ENCODE data around the gene USP3. TPM values are rescaled to one million over a fixed set of nuclear protein-coding genes. Genes with fewer than 3 reads are reported as not detected.
A peak's percentile ranks its signal among the peaks of the same experiment; 100 is the strongest.

The USP3 gene
- total and polyA plus RNA-seq, 2 donors (not counting 1 experiment from before 2014, with no cell fraction given), result 43.4 to 152 TPM

DNA sequence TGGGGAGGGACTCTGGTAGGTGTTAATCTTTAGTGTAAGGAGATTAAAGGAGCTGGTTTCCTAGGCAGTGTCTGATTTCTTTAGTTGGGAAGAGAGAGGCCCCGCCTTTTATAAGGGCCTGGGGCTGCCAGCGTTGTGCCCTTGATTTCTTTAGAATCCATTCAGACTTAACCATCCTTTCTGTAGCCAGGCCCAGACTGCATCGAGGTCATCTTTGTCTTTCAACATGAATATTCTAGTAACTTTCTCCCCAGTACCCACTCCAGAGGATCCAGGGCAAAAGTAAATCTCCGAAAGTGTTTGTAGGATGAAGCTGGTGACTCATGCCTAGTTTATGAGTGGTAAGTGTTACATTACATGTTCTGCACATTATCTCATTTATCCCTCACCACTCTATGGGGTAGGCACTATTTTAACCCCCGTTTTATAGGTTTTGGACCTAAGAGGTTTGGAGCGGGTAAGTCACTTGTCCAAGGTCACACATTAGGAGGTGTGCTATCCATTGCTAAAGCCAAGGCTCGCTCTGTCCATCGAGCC, 11.8 kb upstream of the USP3 start:
- no peak overlapping the region for H3K4me2 ChIP-seq (replicated peaks; ENCODE audit: low read depth, low read length, poor library complexity, severe bottlenecking)
- no peak overlapping the region for H3K4me3 ChIP-seq (ENCODE audit: control extremely low read depth in 1 of 5, extremely low read depth in 1 of 5, insufficient read depth in 1 of 5, low read depth in 2 of 5, low read length in 4 of 5)
- no peak overlapping the region for H3K9ac ChIP-seq (ENCODE audit: low read length)
- H3K27ac ChIP-seq (ENCODE audit: low read length in 2 of 2), result peak overlapping the region in 1 of 2 donors; percentile 20
- Mint-ChIP-seq H3K27ac (peak overlapping the region; percentile 78), H3K9me3 (ENCODE audit: insufficient read depth) (no peaks in the 10 kb centered on the region), H3K27me3 (no peaks in the 10 kb centered on the region), H3K4me1 (peaks cover 58% of the 10 kb centered on the region), H3K4me3 (no peak overlapping the region)
- no peaks in the 10 kb centered on the region for H3K36me3 ChIP-seq (replicated peaks in 1 of 2; ENCODE audit: control extremely low read depth in 1 of 2, control insufficient read depth in 1 of 2, extremely low read depth in 1 of 2, insufficient read depth in 2 of 2, low read length in 1 of 2)
- no peaks in the 10 kb centered on the region for H3K27me3 ChIP-seq (replicated peaks in 1 of 4; ENCODE audit: control extremely low read depth in 1 of 4, control insufficient read depth in 3 of 4, insufficient read depth in 4 of 4, low read length in 3 of 4)
- H3K4me1 ChIP-seq (ENCODE audit: control insufficient read depth in 2 of 2, insufficient read depth in 2 of 2, low read length in 2 of 2), result peaks cover 51 to 64% of the 10 kb centered on the region in 2 donors
- H4K20me1 ChIP-seq (ENCODE audit: control insufficient read depth, insufficient read depth, low read length, poor library complexity, severe bottlenecking), result no peaks in the 10 kb centered on the region
- intact Hi-C loops (cut with micrococcal nuclease), result no loop called here
- H3K79me2 ChIP-seq (ENCODE audit: control insufficient read depth, insufficient read depth, low read length), result peaks cover 8% of the 10 kb centered on the region
- WGBS (ENCODE audit: insufficient coverage), result 100% methylated on average over 3 of the region's 8 CpGs
- CTCF ChIA-PET, result interaction anchor here (1.0 to 7.9 kb wide), 4 partner anchors 10 to 26 kb away, joined by 3 to 77 read pairs (median 4); no protein-coding TSS in a partner anchor
- POLR2A ChIA-PET, result interaction anchor here (0.7 to 3.1 kb wide), 4 partner anchors 11 to 572 kb away, joined by 3 to 13 read pairs (median 8); partner anchors contain the start of gene USP3
- DNase-seq (no peak), ATAC-seq (ENCODE audit: low read depth) (no peak)
- H3K9me3 ChIP-seq (ENCODE audit: control extremely low read depth in 1 of 3, control insufficient read depth in 2 of 3, insufficient read depth in 1 of 3, low read length in 2 of 3), result peaks cover 0 to 3% (median 0%) of the 10 kb centered on the region in 3 donors
- H2AFZ ChIP-seq (ENCODE audit: insufficient read depth, low read depth, low read length, poor library complexity, severe bottlenecking), result no peak overlapping the region
- TF ChIP-seq, protein P1, sequence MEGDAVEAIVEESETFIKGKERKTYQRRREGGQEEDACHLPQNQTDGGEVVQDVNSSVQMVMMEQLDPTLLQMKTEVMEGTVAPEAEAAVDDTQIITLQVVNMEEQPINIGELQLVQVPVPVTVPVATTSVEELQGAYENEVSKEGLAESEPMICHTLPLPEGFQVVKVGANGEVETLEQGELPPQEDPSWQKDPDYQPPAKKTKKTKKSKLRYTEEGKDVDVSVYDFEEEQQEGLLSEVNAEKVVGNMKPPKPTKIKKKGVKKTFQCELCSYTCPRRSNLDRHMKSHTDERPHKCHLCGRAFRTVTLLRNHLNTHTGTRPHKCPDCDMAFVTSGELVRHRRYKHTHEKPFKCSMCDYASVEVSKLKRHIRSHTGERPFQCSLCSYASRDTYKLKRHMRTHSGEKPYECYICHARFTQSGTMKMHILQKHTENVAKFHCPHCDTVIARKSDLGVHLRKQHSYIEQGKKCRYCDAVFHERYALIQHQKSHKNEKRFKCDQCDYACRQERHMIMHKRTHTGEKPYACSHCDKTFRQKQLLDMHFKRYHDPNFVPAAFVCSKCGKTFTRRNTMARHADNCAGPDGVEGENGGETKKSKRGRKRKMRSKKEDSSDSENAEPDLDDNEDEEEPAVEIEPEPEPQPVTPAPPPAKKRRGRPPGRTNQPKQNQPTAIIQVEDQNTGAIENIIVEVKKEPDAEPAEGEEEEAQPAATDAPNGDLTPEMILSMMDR (IDR thresholded peaks at IDR 0.05), result no peak
- no peak for TF ChIP-seq EZH2 (IDR thresholded peaks at IDR 0.05; ENCODE audit: borderline replicate concordance, insufficient read depth, low read depth, low read length, poor library complexity, severe bottlenecking)

DNA sequence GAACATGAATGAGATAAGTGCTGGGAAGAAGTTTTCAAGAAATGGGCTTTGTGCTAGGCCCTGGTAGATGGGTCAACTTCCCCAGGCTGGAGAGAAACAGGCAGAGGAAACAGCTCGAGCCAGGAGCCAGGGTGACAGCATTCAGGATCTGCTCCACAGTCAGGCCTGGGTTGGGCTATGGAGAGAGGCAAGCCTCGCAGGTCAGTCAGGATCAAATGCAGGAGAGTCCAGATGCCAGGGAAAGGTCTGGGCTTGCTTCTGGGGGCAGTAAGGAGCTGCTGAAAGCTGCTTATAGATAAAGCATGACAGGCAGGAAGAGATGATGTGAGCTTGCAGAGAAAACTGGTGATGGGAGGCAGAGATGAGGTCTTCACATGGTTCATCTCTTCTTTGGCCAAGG, 11.0 kb upstream of the USP3 start:
- no peak overlapping the region for H2AFZ ChIP-seq (ENCODE audit: insufficient read depth, low read depth, low read length, poor library complexity, severe bottlenecking)
- H3K4me1 ChIP-seq (ENCODE audit: control insufficient read depth in 2 of 2, insufficient read depth in 2 of 2, low read length in 2 of 2), result peaks cover 60 to 64% of the 10 kb centered on the region in 2 donors
- DNase-seq, result no peak
- intact Hi-C loops (cut with micrococcal nuclease), result no loop called here
- H3K4me3 Mint-ChIP-seq, result no peak overlapping the region
- no peaks in the 10 kb centered on the region for H3K27me3 Mint-ChIP-seq
- no peak overlapping the region for H3K4me2 ChIP-seq (replicated peaks; ENCODE audit: low read depth, low read length, poor library complexity, severe bottlenecking)
- no peaks in the 10 kb centered on the region for H4K20me1 ChIP-seq (ENCODE audit: control insufficient read depth, insufficient read depth, low read length, poor library complexity, severe bottlenecking)
- peak overlapping the region in 1 of 2 donors; percentile 20 for H3K27ac ChIP-seq (ENCODE audit: low read length in 2 of 2)
- no peak overlapping the region for H3K4me3 ChIP-seq (ENCODE audit: control extremely low read depth in 1 of 5, extremely low read depth in 1 of 5, insufficient read depth in 1 of 5, low read depth in 2 of 5, low read length in 4 of 5)
- TF ChIP-seq, protein P1 (IDR thresholded peaks at IDR 0.05), result no peak
- no peak for TF ChIP-seq EZH2 (IDR thresholded peaks at IDR 0.05; ENCODE audit: borderline replicate concordance, insufficient read depth, low read depth, low read length, poor library complexity, severe bottlenecking)
- no peaks in the 10 kb centered on the region for H3K36me3 ChIP-seq (replicated peaks in 1 of 2; ENCODE audit: control extremely low read depth in 1 of 2, control insufficient read depth in 1 of 2, extremely low read depth in 1 of 2, insufficient read depth in 2 of 2, low read length in 1 of 2)
- ChIA-PET CTCF (interaction anchor here (1.4 to 7.9 kb wide), 3 partner anchors 10 to 27 kb away, joined by 4 to 77 read pairs (median 5); no protein-coding TSS in a partner anchor), POLR2A (interaction anchor here (2.2 kb wide), 1 partner anchor 11 kb away, joined by 10 read pairs; the partner anchor contains the start of gene USP3)
- no peak for ATAC-seq (ENCODE audit: low read depth)
- H3K9me3 Mint-ChIP-seq (ENCODE audit: insufficient read depth), result no peaks in the 10 kb centered on the region
- H3K9ac ChIP-seq (ENCODE audit: low read length), result no peak overlapping the region
- WGBS (ENCODE audit: insufficient coverage), result 96% methylated on average over 2 of the region's 2 CpGs
- peaks cover 55% of the 10 kb centered on the region for H3K4me1 Mint-ChIP-seq
- no peaks in the 10 kb centered on the region for H3K27me3 ChIP-seq (replicated peaks in 1 of 4; ENCODE audit: control extremely low read depth in 1 of 4, control insufficient read depth in 3 of 4, insufficient read depth in 4 of 4, low read length in 3 of 4)
- peak overlapping the region; percentile 78 for H3K27ac Mint-ChIP-seq
- H3K9me3 ChIP-seq (ENCODE audit: control extremely low read depth in 1 of 3, control insufficient read depth in 2 of 3, insufficient read depth in 1 of 3, low read length in 2 of 3), result peaks cover 0 to 3% (median 0%) of the 10 kb centered on the region in 3 donors
- H3K79me2 ChIP-seq (ENCODE audit: control insufficient read depth, insufficient read depth, low read length), result peaks cover under 1% of the 10 kb centered on the region

Data from B cell (primary cell).